GM10248 (cell line): ENCODE measurements around the gene ZC2HC1B.
"Not testable (repeated sequence)": the region's sequence is repeated elsewhere in the genome, so short reads cannot be mapped to it uniquely, and the experiment has no call there.

Source experiments
- CTCF ChIA-PET: fragments of 300-600 bp; sonication (Branson Sonifier 250); formaldehyde crosslinking; extraction: SDS; loops from one replicate; lab custom pipeline; 2021; ENCODE audit warnings: antibody characterized with exemption; lab: Yijun Ruan, JAX
- POLR2A ChIA-PET: fragments of 350-650 bp; sonication (Branson Sonifier 250); formaldehyde crosslinking; extraction: SDS; loops from one replicate; lab custom pipeline; 2020; ENCODE audit warnings: antibody characterized with exemption; lab: Yijun Ruan, JAX
- DNase-seq: peaks from one replicate; pipeline ENCODE4 v3.0.0; 2012; ENCODE audit errors: extremely low spot score
- CTCF ChIP-seq: IDR thresholded peaks from 2 replicates; pipeline ENCODE4 v1.5.1; 2012; ENCODE audit warnings: mild to moderate bottlenecking, low read depth; ENCODE audit errors: extremely low read depth, missing control alignments, control extremely low read depth

The ZC2HC1B gene

GRCh38 chr6:143844006-143844405 is 20.3 kb upstream of the ZC2HC1B start:
- no peak for DNase-seq
- TF ChIP-seq CTCF = no peak
- ChIA-PET CTCF (interaction anchor here (0.7 to 2.3 kb wide), 7 partner anchors 19 to 269 kb away, joined by 3 to 8 read pairs (median 3); no protein-coding TSS in a partner anchor), POLR2A (no interaction called here)

- ChIA-PET CTCF (interaction anchor here (1.8 to 2.3 kb wide), 2 partner anchors 18 to 270 kb away, joined by 7 to 8 read pairs; no protein-coding TSS in a partner anchor), POLR2A (no interaction called here)
- TF ChIP-seq CTCF = no peak
- no peak for DNase-seq
Measured at GRCh38 chr6:143845033-143845432, 19.2 kb upstream of the ZC2HC1B start.

GRCh38 chr6:143851706-143852105 is 12.6 kb upstream of the ZC2HC1B start:
- DNase-seq, POLR2A ChIA-PET, CTCF ChIA-PET: not testable (repeated sequence)

- CTCF ChIA-PET, DNase-seq, POLR2A ChIA-PET: not testable (repeated sequence)
Measured at GRCh38 chr6:143855057-143855456, 9.2 kb upstream of the ZC2HC1B start.

GRCh38 chr6:143856762-143857161 is 7.5 kb upstream of the ZC2HC1B start:
- DNase-seq, CTCF ChIA-PET, POLR2A ChIA-PET: not testable (repeated sequence)

GRCh38 chr6:143857651-143858050 is 6.6 kb upstream of the ZC2HC1B start:
- CTCF ChIA-PET = no interaction called here
- POLR2A ChIA-PET = no interaction called here
- DNase-seq = no peak
- TF ChIP-seq CTCF = no peak

- no peak for DNase-seq
- ChIA-PET CTCF (interaction anchor here (1.3 kb wide), 1 partner anchor 17 kb away, joined by 4 read pairs; the partner anchor contains the start of gene LTV1), POLR2A (no interaction called here)
- TF ChIP-seq CTCF = no peak
Measured at GRCh38 chr6:143859891-143860660, 4.2 kb upstream of the ZC2HC1B start.

- DNase-seq = no peak
- CTCF ChIA-PET = interaction anchor here (1.3 to 1.4 kb wide), 2 partner anchors 19 to 80 kb away, joined by 6 to 8 read pairs; no protein-coding TSS in a partner anchor
- POLR2A ChIA-PET = no interaction called here
- no peak for TF ChIP-seq CTCF
Measured at GRCh38 chr6:143863771-143864170, 503 bp upstream of the ZC2HC1B start.
